Measurements from ENCODE around the gene GNG13. TPM values are rescaled to one million over a fixed set of nuclear protein-coding genes. Genes with fewer than 3 reads are reported as not detected.

Gene GNG13
- total RNA-seq, 6 experiments from 2014 or later = not detected

DNA sequence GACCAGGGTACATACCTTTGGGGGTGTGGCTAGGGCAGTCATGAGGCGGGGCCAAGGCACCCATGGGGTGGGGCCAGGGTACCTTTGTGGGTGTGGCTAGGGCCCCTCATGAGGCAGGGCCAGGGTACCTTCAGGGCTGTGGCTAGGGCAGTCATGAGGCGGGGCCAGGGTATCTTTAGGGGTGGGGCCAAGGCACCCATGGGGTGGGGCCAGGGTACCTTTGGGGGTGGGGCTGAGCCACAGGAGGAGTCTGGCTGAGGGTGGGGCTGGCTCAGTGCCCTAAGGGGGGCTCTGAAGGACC, 3.5 kb downstream of the GNG13 start:
- DNase-seq = no peak
- peaks cover 11% of the 10 kb centered on the region for H3K27me3 Mint-ChIP-seq (ENCODE audit: insufficient read depth)
- no peak overlapping the region for H3K4me3 Mint-ChIP-seq
- H3K36me3 Mint-ChIP-seq (ENCODE audit: low read depth) = no peaks in the 10 kb centered on the region
- H3K27ac Mint-ChIP-seq = no peak overlapping the region
- H3K4me1 Mint-ChIP-seq (ENCODE audit: low read depth) = no peaks in the 10 kb centered on the region
- TF ChIP-seq, protein P1, sequence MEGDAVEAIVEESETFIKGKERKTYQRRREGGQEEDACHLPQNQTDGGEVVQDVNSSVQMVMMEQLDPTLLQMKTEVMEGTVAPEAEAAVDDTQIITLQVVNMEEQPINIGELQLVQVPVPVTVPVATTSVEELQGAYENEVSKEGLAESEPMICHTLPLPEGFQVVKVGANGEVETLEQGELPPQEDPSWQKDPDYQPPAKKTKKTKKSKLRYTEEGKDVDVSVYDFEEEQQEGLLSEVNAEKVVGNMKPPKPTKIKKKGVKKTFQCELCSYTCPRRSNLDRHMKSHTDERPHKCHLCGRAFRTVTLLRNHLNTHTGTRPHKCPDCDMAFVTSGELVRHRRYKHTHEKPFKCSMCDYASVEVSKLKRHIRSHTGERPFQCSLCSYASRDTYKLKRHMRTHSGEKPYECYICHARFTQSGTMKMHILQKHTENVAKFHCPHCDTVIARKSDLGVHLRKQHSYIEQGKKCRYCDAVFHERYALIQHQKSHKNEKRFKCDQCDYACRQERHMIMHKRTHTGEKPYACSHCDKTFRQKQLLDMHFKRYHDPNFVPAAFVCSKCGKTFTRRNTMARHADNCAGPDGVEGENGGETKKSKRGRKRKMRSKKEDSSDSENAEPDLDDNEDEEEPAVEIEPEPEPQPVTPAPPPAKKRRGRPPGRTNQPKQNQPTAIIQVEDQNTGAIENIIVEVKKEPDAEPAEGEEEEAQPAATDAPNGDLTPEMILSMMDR (IDR thresholded peaks at IDR 0.05) = no peak
- no peaks in the 10 kb centered on the region for H3K9me3 Mint-ChIP-seq

DNA sequence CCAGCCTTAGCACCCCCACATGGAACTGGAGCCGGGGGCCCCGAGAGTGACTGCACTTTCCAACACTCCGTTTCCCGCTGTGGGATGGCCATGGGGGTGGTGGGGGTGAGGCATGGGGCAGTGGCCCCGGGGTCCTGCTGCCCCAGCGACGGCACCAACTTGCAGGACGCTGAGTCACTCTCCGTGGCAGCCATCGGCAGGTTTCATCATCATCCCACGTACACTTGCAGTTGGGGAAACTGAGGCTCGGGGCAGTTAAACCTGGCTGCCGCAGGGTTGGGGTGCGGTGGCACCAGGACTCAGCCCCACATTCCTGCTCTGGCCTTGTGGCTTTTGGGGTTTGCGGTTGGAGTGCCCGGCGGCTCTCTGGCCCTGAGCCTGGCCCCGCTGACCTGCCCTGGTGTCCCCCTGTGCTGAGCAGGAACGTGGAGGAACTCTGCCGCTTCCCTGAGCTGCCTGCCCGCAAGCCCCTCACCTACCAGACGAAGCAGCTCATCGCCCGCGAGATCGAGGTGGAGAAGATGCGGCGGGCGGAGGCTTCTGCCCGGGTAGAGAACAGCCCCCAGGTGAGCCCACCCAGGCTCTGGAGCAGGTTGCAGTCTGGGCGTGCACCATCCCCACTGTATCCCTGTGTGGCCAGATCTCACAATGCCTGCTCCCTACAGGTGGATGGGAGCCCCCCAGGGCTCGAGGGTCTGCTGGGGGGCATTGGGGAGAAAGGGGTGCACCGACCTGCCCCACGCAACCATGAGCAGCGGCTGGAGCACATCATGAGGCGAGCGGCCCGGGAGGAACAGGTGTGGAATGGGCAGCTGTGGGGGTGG, 4.0 kb downstream of the GNG13 start:
- H3K4me1 Mint-ChIP-seq (ENCODE audit: low read depth) = no peaks in the 10 kb centered on the region
- H3K36me3 Mint-ChIP-seq (ENCODE audit: low read depth) = peaks cover 4% of the 10 kb centered on the region; the same call in 1 of the 2 replicates
- peaks cover 8% of the 10 kb centered on the region for H3K27me3 Mint-ChIP-seq (ENCODE audit: insufficient read depth)
- no peaks in the 10 kb centered on the region for H3K9me3 Mint-ChIP-seq
- no peak for DNase-seq
- no peak overlapping the region for H3K4me3 Mint-ChIP-seq
- no peak overlapping the region for H3K27ac Mint-ChIP-seq
- TF ChIP-seq, protein P1 (IDR thresholded peaks at IDR 0.05) = no peak

- Mint-ChIP-seq H3K36me3 (ENCODE audit: low read depth) (peaks cover 10% of the 10 kb centered on the region; the same call in 1 of the 2 replicates), H3K4me1 (ENCODE audit: low read depth) (no peaks in the 10 kb centered on the region), H3K4me3 (no peak overlapping the region), H3K27ac (no peak overlapping the region), H3K9me3 (no peaks in the 10 kb centered on the region), H3K27me3 (ENCODE audit: insufficient read depth) (peaks cover 4% of the 10 kb centered on the region)
- no peak for DNase-seq
- TF ChIP-seq, protein P1 (IDR thresholded peaks at IDR 0.05) = no peak
These were observed 4.8 kb downstream of the GNG13 start for GRCh38 chr16:795580-796229.

DNA sequence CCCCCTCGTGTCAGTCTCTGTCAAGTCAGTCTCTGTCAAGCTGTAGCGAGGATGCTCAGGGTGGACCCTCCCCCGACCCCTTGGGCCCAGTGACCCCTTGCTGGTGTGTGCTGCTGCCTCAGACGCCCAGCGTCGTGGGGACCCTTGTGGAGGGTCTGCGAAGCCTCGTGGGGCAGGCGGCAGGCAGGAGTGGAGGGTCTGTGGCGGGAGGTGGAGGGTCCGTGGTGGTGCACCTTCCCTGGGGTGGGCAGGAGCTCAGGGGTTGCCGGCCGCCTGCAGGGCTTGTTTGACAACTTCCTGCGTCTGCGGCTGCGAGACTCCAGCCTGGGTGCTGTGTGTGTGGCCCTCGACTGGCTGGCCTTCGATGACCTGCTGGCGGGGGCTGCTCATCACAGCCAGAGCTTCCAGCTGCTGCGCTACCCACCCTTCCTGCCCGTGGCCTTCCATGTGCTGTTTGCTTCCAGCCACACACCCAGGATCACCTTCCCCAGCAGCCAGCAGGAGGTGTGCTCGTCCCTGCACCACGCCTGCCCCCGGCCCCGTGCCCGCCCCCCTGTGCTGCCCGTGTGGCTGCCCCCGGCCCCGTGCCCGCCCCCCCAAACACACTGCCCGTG, 5.6 kb downstream of the GNG13 start:
- H3K9me3 Mint-ChIP-seq = no peaks in the 10 kb centered on the region
- no peaks in the 10 kb centered on the region for H3K4me1 Mint-ChIP-seq (ENCODE audit: low read depth)
- no peak for DNase-seq
- no peak overlapping the region for H3K27ac Mint-ChIP-seq
- H3K36me3 Mint-ChIP-seq (ENCODE audit: low read depth) = peaks cover 10% of the 10 kb centered on the region; the same call in 1 of the 2 replicates
- TF ChIP-seq, protein P1 (IDR thresholded peaks at IDR 0.05) = no peak
- H3K4me3 Mint-ChIP-seq = no peak overlapping the region
- H3K27me3 Mint-ChIP-seq (ENCODE audit: insufficient read depth) = peaks cover 4% of the 10 kb centered on the region

- H3K36me3 Mint-ChIP-seq (ENCODE audit: low read depth) = peaks cover 10% of the 10 kb centered on the region; the same call in 1 of the 2 replicates
- TF ChIP-seq, protein P1 (IDR thresholded peaks at IDR 0.05) = no peak
- H3K4me3 Mint-ChIP-seq = no peak overlapping the region
- no peaks in the 10 kb centered on the region for H3K9me3 Mint-ChIP-seq
- H3K27ac Mint-ChIP-seq = no peak overlapping the region
- H3K4me1 Mint-ChIP-seq (ENCODE audit: low read depth) = no peaks in the 10 kb centered on the region
- no peak for DNase-seq
- peaks cover 4% of the 10 kb centered on the region for H3K27me3 Mint-ChIP-seq (ENCODE audit: insufficient read depth)
These were observed 6.3 kb downstream of the GNG13 start for GRCh38 chr16:794091-794822.

All from HFFc6 (cell line).